Cortex of kidney (tissue), 1 donor: ENCODE results near the gene CNTLN.
"Not testable (repeated sequence)": the region's sequence is repeated elsewhere in the genome, so short reads cannot be mapped to it uniquely, and the experiment has no call there.

Experiments
- DNase-seq: peaks from one replicate; lab custom pipeline; 2025; lab: John Stamatoyannopoulos, UW

The CNTLN gene

DNA sequence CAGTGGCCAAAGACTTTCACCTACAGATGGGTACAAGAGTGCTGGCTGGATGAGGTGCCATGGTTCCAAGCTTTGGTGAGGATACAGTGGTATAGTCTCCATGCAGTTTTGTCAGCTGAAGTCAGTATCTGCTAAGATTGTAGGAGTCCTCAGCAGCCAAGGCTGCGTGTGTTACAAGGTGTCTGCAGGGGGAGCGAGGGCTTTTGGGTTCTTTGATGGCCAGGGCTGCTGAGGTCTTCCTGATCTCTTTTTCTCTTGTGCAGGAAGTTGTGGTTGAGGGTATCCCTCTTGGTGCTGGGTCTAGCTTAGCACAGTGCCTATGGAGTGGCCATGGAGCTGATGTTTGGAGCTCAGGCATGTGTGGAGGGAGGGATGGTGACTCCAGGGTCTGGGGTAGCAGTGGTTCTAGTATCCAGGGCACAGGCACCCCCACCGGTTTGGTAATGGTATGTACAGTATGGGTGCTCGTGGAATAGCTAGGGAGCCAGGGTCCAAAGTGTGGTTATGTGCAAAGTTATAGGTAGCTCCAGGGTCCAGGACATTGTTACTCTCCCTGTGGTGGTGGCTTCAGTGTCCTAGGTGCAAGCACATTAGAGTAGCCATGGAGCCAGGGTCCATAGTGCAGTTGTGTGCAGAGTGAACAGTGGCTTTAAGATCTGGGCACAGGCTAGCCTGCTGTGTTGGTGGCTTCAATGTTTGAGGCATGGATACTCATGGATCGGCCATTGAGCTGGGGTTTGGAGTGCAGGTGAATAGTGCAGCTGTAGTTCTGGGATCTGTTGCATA lies 36.7 kb downstream of the CNTLN start:
- DNase-seq: no peak

DNA sequence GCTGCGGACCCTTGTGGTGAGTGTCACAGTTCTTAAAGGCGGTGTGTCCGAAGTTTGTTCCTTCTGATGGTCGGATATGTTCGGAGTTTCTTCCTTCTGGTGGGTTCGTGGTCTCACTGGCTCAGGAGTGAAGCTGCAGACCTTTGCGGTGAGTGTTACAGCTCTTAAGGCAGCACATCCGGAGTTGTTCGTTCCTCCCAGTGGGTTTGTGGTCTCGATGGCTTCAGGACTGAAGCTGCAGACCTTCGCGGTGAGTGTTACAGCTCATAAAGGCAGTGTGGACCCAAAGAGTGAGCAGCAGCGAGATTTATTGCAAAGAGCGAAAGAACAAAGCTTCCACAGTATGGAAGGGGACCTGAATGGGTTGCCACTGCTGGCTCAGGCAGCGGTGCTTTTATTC lies 42.7 kb downstream of the CNTLN start:
- DNase-seq: not testable (repeated sequence)

DNA sequence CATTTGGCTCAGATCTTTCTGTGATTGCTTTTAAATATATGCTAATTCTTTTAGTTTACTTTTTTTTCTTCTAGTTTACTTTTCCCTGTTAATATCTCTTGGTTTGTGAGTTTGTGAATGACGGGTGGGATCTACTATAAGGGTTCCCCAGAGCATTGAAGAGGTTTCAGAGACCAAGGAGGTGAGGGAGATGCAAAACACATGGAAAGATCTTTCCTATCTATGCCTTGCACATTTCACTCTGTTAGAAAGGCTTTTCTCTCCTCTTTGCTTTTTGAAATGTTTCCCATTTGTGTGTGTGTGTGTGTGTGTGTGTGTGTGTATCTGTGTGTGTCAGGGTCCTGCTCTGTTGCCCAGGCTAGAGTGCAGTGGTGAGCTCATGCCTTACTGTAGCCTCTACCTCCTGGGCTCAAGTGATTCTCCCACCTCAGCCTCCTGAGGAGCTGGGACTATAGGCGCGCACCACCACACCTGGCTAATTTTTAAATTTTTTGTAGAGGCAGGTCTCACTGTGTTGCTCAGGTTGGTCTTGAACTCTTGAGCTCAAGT lies 50.7 kb downstream of the CNTLN start:
- DNase-seq: no peak

DNA sequence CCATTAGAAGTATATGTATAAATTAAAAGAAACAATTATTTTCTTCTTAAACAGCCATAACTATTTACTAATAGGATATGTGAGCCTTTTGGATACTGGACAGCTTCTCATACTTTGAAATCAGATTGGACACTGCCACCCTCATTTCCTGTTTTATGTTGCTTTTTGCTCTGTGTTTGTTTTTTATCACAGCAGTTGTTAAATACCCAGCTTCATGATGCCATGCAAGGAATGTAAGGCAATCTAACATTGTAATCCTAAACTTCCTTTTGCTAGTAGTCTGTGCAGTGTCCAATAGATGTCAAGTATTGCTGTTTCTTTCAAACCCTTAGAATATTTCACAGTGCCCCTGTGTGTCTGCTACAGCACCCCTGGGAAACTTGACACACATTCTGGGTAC lies 56.2 kb downstream of the CNTLN start:
- DNase-seq: no peak

DNA sequence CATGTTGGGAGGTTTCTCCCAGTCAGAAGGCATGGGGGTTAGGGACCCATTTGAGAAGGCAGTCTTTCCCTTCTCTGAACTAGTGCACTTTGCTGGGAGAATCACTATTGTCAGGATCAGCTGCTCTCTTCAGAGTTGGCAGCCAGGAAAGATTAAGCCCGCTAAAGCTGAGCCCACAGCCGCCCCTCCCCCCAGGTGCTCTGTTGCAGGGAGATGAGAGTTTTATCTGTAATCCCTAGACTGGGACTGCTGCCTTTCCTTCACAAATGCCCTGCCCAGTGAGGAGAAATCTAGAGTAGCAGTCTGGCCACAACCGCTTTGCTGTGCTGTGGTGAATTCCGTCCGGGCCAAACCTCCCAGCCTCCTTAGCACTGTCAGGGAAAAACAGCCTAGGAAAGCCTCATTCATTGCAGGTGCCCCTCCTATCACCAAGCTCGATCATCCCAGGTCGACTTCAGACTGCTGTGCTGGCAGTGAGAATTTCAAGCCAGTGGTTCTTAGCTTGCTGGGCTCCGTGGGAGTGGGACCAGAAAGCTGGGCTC lies 69.8 kb downstream of the CNTLN start:
- no peak for DNase-seq

DNA sequence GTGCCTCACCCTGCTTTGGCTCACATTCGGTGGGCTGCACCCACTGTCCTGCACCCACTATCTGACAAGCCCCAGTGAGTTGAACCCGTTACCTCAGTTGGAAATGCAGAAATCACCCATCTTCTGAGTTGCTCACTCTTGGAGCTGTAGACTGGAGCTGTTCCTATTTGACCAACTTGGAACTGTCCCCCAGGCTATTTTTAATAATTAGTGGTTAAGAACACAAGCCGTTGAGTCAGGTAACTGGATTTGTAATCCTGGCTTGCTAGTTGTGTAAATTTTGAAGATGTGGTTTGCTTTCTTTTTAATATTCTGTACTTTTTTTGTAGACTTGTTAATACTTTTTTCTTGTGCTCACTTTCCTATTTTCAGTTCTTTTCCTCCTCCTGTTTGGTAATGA lies 81.2 kb downstream of the CNTLN start:
- no peak for DNase-seq

DNA sequence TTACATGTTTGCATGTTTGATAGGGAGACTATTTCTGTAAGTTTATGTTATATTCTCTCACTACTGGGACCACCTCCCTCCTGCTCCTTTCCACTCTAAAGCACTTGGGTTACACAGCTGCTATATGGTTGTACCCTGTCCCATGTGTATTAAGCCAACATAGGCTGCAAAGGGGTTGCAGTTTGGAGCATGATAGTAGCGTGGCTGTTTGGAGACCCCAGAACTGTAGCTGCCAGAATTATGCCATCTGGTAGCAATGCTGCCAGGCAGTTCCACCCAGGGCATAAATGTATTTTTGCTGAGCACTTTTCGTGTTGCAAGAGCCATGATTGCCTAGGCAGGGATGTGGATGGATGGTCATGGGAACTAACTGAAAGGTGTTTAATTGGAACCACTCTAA lies 81.8 kb downstream of the CNTLN start:
- no peak for DNase-seq

DNA sequence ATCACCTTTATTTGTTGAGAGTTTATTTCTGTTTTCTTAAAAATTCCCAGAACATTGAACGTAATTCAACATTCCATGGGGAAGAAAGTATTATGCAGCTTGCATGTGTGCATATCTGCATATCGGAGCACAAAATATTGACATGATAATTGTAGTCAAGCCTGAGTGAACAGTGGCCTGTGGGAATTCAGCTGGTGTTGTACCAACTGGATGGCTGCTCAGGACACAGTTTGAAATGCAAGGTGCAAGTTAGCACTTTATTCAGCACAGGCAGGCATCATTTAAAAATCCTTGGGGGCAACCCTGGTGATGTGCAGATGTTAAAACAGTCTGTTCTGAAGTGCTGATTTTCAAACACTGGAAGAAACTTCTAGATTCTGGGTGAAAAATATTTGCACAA lies 82.4 kb downstream of the CNTLN start:
- DNase-seq: no peak

DNA sequence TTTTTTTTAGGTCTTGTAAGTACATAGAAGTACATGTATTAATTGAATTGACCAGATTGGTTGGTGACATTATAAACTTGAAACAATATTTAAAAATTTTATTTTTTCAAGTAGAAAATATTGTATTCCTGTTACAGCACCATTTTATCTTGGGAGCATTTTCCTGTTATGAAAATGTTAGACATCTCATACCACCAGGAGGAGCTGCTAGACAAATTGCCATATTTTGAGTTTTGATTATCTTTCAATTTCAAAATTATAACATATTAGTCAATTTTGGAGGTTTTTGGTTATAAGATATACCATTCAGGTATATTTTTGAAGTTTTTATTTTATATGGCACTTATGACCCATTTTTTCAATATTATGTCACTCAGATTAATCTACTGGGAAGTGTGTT lies 84.4 kb downstream of the CNTLN start:
- no peak for DNase-seq

DNA sequence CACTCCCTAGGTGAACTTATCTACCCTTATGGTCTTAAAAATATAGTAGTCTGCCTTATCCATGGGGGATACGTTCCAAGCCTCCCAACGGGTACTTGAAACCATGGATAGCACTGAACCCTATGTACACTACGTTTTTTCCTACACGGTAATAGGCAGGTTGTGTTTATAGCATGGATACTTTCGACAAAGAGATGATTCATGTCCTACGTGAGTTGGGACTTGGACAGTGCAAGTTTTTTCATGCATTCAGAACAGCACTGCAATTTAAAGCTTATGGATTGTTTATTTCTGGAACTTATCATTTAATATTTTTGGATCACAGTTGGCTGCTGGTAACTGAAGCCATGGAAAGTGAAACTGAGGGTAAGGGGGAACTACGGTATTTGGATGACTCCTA lies 88.1 kb downstream of the CNTLN start:
- DNase-seq: no peak

DNA sequence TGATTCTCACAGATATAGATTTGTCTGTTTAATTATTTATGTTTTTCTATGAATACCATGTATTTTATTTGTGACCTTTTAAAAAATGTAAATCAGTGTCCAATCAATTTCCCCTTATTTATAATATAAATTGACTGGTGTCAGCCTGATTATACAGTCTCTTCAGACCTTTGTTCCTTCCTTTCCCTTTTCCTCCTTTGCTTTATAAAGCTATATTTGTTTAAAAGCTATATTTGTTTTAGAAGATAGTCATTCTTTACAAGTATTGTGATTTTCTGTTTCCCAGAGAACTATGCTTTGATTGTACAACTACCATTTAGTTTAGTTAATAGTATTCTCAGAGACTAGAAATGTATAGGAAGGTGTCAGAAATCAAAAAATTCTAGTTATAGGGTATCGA lies 90.6 kb downstream of the CNTLN start:
- DNase-seq: no peak

DNA sequence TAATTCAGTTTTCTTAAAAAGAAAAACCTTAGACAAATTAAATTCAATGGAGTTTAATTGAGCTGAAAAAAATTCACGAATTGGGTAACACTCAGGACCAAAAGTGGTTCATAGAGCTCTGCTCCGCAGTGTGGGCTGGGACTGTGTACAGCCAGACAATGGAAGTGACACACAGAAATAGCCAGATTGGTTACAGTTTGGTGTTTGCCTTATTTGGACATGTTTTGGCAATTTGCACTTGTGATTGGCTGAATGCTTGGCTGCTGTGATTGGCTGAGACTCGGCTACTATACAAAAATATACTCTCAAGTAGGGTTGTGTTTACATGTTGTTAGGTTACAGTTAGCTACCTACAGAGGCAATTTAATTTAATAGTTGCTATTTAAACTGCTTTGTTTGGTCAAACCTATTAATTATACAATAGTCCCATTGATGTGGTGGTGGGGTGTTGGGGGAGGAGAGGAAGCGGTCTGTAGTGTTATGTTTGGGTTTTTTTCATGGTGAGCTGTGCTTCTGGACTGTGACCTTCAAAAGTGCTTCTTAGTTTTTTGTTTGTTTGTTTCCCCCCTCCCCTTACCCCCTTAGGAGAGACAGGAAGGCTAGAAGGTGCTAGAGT lies 95.2 kb downstream of the CNTLN start:
- DNase-seq: no peak

DNA sequence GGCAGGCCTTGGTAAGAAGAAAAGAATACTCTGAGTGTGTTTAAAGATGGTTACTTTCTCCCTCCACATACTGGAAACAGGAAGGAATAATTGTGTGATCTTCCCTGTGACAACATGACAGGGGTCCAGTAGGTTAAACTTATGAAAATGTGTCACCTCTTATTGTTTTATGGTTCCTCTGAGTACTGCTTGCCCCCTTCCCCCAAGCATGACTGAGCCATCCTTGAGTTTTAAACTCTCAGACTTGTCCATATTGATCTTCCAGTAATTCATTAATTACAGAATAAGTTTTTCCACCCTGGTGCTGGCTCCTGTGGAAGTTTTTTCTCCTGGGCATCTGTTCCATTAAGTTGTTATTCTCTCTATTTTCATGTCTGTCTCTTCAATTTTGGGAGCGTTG lies 95.8 kb downstream of the CNTLN start:
- no peak for DNase-seq

DNA sequence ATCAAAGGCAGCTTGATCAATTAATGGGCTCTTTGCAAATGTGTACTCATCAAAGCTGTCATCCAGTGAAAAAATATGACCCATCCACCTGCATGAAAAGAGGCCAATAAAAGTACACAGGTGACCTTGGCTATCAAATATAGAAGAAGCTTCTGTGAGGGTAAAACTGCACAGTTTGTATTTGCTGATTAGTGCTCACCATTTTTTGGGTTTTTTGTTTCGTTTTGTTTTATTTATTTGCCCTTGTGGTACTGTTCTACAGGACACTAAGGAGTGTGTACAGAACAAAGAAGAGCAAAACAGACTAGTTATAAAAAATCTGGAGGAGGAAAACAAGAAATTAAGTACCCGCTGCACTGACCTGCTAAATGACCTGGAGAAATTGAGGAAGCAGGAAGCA lies 101.3 kb downstream of the CNTLN start:
- DNase-seq: no peak

DNA sequence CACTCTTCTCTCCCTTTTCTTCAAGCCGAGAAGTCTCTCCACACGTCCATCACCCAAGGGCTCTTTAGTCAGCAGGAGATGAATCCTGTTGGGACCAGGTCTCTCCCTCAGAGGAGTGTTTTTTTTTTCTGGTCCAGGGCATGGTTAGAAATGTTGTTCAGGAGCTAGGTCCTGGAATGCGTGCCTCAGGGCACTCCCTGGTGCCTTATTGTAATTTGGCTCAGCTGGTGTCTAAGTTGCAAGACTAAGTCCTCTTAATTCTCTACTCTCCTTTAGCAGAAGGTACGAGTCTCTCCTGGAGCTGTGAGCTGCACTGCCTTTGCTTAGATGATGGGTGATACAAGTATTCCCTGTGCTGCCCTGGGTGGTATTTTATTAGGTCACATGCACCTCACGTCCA lies 111.9 kb downstream of the CNTLN start:
- DNase-seq: no peak

DNA sequence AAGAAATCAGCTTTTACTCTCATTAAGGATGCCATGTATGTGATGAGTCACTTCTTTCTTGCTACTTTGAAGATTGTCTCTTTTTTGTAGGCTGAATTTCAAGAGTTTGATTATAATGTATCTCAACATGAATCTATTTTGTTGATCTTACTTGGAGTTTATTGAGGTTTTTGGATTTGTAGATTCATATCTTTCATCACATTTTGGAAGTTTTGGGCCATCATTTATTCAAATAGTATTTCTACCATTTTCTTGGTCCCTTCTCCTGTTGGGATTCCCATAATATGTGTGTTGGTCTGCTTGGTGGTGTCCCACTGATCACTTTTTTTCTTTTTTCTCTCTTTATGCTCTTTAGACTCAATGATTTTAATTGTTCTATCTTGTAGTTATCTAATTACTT lies 116.3 kb downstream of the CNTLN start:
- no peak for DNase-seq

DNA sequence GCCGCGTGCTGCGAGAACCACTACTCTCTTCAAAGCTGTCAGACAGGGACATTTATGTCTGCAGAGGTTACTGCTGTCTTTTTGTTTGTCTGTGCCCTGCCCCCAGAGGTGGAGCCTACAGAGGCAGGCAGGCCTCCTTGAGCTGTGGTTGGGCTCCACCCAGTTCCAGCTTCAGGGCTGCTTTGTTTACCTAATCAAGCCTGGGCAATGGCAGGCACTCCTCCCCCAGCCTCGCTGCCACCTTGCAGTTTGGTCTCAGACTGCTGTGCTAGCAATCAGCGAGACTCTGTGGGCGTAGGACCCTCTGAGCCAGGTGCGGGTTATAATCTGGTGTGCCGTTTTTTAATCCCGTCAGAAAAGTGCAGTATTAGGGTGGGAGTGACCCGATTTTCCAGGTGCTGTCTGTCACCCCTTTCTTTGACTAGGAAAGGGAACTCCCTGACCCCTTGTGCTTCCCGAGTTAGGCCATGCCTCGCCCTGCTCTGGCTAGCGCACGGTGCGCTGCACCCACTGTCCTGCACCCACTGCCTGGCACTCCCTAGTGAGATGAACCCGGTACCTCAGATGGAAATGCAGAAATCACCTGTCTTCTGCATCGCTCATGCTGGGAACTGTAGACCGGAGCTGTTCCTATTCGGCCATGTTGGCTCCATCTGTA lies 133.8 kb downstream of the CNTLN start:
- DNase-seq: not testable (repeated sequence)

DNA sequence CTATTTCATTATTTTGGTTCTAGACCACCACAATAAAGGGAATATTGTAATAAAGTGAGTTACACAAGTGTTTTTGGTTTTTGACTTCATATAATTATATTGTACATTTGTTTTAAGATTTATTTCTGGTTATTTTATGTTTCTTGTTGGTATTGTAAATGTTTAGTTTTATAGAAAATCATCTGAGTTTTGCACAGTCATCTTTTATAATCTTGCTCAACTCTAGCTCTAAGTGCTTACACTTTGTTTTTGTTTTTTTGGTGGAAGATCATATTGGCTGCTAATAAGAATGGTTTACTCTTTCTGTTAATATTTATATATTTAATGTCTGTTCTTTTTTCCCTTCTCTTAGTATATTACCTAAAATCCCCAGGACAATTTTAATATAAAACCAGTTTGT lies 135.0 kb downstream of the CNTLN start:
- no peak for DNase-seq

DNA sequence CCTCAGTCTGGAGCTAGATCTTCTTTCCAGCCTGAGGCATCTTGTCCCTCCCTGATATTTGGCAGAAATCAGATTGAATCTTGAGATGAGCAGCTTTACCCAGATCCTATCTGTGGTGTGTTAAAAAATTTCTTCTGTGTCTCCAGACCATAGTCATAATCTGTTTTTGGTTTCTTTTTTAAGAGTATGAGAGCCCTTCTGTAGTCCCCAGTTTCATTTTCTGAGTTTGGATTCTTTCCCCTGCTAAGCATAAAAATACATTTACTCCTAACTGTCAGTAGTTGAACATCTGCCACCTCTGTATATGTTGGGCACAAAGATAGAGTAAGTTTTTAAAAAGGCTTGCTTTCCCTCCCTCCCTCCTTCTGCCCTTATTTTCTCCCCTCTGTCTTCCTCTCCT lies 137.7 kb downstream of the CNTLN start:
- DNase-seq: no peak

DNA sequence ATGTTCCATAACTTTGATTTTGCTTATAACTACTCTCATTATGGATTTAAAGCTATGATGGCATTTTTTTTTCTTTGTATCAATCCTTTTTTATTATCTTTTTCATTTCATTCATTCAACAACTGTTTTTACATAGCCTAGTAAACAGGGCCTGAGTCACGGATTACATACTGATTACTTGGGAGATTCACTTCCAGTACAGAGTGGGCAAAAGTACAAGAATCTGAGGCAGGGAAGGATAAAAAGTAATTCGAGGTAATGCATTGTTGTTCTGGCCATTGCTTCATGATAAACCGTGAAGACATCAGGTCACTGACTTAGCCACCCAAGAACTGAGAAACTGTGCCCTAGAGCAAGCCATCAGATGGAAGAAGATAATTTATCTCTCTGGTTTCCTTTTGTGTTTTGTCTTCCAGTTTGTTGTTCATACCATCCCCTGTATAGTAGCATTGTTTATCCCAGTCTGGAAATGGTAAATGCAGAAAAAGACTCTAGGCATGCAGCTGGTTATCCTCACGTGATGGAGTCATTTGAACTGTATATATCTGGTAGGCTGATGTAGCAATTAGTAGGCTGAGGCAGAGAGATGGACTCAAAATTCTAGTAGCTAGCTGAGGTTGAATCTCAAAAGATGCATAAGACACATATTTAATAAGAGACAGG lies 145.6 kb downstream of the CNTLN start:
- DNase-seq: no peak

DNA sequence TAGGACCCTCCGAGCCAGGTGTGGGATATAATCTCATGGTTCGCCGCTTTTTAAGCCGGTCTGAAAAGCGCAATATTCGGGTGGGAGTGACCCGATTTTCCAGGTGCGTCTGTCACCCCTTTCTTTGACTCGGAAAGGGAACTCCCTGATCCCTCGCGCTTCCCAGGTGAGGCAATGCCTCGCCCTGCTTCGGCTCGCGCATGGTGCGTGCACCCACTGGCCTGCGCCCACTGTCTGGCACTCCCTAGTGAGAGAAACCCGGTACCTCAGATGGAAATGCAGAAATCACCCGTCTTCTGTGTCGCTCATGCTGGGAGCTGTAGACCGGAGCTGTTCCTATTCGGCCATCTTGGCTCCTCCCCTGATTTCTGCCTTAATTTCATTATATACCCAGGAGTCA lies 155.8 kb downstream of the CNTLN start:
- DNase-seq: not testable (repeated sequence)

DNA sequence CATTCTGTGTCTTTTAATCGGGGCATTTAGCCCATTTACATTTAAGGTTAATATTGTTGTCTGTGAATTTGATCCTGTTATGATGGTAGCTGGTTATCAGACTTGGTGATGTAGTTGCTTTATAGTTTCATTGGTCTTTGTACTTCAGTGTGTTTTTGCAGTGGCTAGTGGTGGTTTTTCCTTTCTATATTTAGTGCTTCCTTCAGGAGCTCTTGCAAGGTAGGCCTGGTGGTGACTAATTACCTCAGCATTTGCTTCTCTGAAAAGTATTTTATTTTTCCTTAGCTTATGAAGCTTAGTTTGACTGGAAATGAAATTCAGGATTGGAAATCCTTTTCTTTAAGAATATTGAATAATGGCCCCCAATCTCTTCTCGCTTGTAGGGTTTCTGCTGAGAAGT lies 156.9 kb downstream of the CNTLN start:
- no peak for DNase-seq
